ENCODE results near the gene ADAMTSL2. TPM values are rescaled to one million over a fixed set of nuclear protein-coding genes. Genes with fewer than 3 reads are reported as not detected.

Gene ADAMTSL2
- total RNA-seq, 1 donor: under 0.01 TPM

- DNase-seq (ENCODE audit: low read depth in 2 of 3, low spot score in 2 of 3): no peak
Measured at GRCh38 chr9:133615606-133616188, 81.2 kb downstream of the ADAMTSL2 start.

GRCh38 chr9:133616643-133617405 lies 82.3 kb downstream of the ADAMTSL2 start:
- DNase-seq (ENCODE audit: low read depth in 2 of 3, low spot score in 2 of 3): no peak

GRCh38 chr9:133618726-133619125 lies 84.2 kb downstream of the ADAMTSL2 start:
- DNase-seq (ENCODE audit: low read depth in 2 of 3, low spot score in 2 of 3): no peak

- peak; percentile 18 to 54 (median 43) for DNase-seq (ENCODE audit: low read depth in 2 of 3, low spot score in 2 of 3)
Measured at GRCh38 chr9:133619791-133620190, 85.3 kb downstream of the ADAMTSL2 start.

- DNase-seq (ENCODE audit: low read depth in 2 of 3, low spot score in 2 of 3): no peak
Measured at GRCh38 chr9:133621725-133622267, 87.3 kb downstream of the ADAMTSL2 start.

GRCh38 chr9:133622555-133622954 lies 88.1 kb downstream of the ADAMTSL2 start:
- DNase-seq (ENCODE audit: low read depth in 2 of 3, low spot score in 2 of 3): no peak

Other genes with a start within 250 kb of the ADAMTSL2 start
- 19.4 TPM for gene SURF6, start 198.5 kb upstream of the ADAMTSL2 start, total RNA-seq
- gene MED22, start 186.6 kb upstream of the ADAMTSL2 start, total RNA-seq: 27.5 TPM
- gene RPL7A, start 186.5 kb upstream of the ADAMTSL2 start, total RNA-seq: 3,489 TPM
- gene SURF1, start 178.2 kb upstream of the ADAMTSL2 start, total RNA-seq: 22.9 TPM
- 11.3 TPM for gene SURF2, start 178.2 kb upstream of the ADAMTSL2 start, total RNA-seq
- 196 TPM for gene SURF4, start 158.6 kb upstream of the ADAMTSL2 start, total RNA-seq
- gene STKLD1, start 158.3 kb upstream of the ADAMTSL2 start, total RNA-seq: 0.81 TPM
- 29.9 TPM for gene REXO4, start 116.7 kb upstream of the ADAMTSL2 start, total RNA-seq
- gene ADAMTS13, start 112.3 kb upstream of the ADAMTSL2 start, total RNA-seq: 1.6 TPM
- gene CACFD1, start 74.7 kb upstream of the ADAMTSL2 start, total RNA-seq: 5.4 TPM
- 6.5 TPM for gene SLC2A6, start 55.6 kb upstream of the ADAMTSL2 start, total RNA-seq
- not detected for gene MYMK, start 9.7 kb upstream of the ADAMTSL2 start, total RNA-seq
- gene FAM163B, start 74.7 kb downstream of the ADAMTSL2 start, total RNA-seq: under 0.01 TPM
- gene DBH, start 101.7 kb downstream of the ADAMTSL2 start, total RNA-seq: not detected
- 10.5 TPM for gene SARDH, start 203.6 kb downstream of the ADAMTSL2 start, total RNA-seq

Measured in hematopoietic multipotent progenitor cell (in vitro differentiated cells).